HL-60/S4 (cell line): ENCODE measurements around the gene FNBP1.
"Not testable (repeated sequence)": the region's sequence is repeated elsewhere in the genome, so short reads cannot be mapped to it uniquely, and the experiment has no call there.

ENCODE experiments used
- in situ Hi-C: fragments of 300-500 bp; cut with MboI; formaldehyde crosslinking; loops from 2 replicates; pipeline ENCODE4 v1.14.3; 2022; ENCODE audit warnings: low sequenced_read_pairs

Gene FNBP1

DNA sequence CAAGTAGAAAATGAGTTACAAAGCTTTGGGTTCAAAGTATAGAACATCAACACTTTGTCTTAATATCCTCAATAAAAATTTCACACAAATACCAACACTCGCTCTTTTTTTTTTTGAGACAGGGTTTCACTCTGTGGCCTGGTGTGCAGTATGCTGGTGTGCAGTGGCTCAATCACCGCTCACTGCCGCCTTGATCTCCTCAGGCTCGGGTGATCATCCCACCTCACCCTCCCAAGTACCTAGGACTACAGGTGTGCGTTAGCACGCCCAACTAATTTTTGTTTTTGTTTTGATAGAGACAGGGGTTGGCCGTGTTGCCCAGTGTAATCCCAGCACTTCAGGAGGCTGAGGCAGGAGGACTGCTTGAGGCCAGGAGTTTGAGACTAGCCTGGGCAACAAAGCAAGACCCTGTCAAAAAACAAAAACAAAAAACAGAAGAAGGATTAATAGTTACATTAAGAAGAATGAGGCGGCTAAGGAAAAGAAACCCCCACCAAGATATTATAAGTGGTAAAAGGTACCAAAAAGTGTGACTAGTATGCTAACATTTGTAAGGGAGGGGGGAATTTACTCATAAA lies 20.3 kb downstream of the FNBP1 start:
- in situ Hi-C loops = no loop called here

DNA sequence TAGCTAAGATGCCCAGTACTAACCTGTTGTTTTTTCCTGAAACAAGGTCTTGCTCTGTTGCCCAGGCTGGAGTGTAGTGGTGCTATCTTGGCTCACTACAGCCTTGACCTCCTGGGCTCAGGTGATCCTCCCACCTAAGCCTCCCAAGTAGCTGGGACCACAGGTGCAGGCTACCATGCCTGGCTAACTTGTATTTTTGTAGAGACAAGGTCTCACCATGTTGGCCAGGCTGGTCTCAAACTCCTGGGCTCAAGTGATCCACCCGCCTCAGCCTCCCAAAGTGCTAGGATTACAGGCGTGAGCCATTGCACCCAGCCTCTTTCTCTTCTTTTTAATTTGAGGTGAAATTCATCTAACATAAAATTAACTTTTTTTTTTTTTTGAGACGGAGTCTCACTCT lies 21.1 kb downstream of the FNBP1 start:
- in situ Hi-C loops = not testable (repeated sequence)

DNA sequence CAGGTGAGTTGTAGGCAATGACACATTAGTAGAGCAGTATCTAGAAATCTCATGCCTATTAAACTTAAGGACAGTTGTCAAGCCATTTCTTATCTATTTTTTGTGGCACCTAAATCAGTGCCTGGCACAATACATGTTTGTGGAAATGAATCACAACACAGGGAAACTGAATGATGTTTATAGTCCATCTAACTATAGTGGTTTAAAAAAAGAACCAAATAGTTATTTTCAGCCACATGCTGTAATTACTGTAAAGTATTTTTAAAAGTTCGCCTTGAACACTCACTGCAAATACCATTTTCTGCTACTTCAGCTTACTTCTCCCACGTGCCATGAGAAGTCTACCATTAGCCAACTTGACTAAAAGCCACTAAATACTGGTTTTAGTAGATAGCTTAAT lies 21.9 kb downstream of the FNBP1 start:
- in situ Hi-C loops = no loop called here

DNA sequence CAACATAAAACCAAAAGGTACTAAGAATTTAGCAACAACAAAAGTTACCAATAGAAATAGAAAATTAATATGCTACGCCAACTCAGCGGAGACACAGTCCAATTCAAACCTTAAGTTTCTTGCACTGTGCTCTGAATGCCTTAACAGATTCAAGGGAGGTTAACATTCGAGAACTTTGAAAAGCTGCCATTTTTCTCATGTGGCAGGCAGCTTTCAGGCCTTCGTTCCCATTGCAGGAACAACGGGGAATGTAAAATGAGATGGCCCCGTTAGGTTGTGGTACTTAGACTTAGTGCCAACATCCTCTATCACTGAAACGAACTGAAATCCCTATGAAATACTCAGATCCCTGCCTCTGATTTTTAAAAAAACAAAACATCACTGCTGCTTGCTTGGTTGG lies 22.4 kb downstream of the FNBP1 start:
- in situ Hi-C loops = no loop called here

DNA sequence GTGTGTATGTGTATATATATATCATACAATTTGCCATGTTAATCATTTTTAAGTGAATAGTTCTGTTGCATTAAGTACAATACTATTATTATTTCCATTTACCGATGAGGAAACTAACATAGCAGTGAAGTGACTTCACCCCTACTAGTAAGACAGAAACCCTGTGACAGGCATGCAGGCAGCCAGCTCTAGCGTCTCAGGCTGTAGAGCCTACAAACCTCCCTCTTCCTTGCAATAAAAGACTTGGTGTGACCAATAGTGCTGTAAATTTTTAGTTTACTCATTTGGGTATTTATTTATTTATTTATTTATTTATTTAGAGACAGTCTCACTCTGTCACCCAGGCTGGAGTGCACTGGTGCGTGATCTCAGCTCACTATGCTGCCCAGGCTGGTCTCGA lies 24.7 kb downstream of the FNBP1 start:
- in situ Hi-C loops = no loop called here

DNA sequence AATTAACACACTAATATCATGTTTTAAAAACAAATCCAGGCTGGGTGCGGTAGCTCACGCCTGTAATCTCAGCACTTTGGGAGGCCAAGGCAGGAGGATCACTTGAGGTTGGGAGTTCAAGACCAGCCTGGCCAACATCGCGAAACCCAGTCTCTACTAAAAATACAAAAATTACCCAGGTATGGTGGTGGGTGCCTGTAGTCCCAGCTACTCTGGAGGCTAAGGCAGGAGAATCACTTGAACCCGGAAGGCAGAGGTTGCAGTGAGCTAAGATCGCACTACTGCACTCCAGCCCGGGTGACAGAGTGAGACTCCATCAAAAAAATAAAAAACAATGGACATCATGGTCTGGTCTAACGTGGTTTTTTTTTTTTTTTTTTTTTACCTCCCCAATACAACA lies 25.5 kb downstream of the FNBP1 start:
- in situ Hi-C loops = not testable (repeated sequence)

DNA sequence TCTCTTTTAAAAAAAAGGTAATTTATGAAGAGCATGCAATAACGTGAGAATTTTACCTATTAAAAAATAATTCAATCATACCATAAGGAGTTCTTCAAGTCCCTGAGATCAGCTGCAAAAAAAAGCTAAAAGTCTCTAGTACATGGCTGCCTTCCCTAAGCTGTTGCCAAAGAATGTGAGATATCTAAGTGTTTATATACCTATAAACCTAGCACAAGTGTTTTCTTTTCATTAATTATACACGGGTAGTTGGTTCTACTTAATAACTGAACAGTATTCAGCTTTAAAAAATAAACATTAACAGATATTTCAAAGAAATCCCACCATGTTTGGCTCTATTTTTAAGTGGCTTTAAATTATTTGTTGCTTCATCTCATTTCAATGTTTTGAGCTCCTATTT lies 25.9 kb downstream of the FNBP1 start:
- in situ Hi-C loops = no loop called here

DNA sequence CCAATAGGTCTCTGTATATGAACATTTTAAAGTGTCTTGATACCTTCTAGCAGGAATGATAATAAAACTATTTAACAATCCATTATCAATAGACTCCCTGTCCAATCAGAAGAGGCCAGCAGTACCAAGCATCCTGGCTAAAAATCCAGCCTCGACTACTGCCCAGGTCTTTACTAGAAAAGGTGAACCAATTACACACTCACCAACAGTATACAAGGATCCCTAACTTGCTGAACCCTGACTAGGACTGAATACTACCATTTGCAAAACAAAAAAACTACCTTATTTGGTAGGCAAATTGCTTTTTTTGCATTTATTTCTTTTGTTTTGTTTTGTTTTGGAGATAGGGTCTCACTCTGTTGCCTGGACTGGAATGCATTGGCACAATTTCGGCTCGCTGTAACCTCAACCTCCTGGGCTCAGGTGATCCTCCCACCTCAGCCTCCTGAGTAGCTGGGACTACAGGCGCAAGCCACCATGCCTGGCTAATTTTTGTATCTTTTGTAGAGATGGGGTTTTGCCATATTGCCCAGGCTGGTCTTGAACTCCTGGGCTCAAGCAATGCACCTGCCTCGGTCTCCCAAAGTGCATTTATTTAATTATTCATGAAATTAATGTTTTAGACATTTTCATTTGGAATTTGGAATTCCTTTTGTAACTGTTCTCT lies 27.5 kb downstream of the FNBP1 start:
- in situ Hi-C loops = no loop called here

DNA sequence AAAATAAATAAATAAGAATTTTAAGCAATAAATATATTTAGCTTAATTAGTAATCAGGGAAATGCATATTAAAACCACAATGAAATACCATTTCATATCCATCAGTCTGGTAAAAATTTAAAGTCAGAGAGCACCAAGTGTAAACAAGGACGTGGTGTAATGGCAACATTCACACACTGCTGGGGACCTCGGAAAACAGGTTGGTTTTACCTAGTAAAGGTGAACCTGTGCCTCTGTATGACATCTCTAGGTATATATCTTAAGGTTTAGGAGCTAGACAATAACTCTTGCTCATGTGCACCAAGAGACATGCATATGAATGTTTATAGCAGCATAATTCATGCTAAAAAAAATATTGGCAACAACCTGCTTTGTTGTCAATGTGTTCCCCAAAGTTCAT lies 29.7 kb downstream of the FNBP1 start:
- in situ Hi-C loops = no loop called here

DNA sequence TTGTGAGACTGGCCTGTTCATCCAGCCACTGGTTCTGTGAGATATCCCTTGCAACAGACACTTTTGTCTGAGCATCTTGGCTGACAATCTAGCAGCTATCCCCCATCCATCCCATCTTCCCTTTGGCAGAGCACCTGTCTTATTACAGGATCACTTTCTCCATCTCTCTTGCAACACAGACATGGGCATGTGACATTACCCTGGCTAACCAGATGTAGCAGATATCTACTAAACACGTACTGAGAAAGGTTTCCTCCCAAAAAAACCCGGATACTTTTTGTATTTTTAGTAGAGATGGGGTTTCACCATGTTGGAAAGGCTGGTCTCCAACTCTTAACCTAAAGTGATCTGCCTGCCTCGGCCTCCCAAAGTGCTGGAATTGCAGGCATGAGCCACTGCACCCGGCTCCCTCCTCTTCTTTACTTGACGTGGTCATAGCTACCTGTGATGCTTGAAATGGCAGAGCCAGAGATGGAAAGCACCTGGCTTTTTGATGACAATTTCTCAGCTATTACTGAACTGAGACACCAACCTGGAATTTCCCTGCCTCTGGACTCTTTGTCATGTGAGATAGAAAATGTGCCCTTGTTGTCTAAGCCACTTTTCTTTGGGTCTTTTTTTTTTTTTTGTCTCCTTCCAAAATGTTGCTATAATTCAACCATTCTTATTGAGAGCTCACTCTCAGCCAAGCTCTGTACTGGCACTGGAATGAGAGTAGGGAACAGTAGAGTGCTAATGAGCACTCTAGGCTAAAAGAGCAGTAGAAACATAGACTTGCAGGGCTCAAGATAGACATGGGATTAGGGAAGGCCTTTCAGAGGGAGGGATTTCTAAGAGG lies 32.6 kb downstream of the FNBP1 start:
- in situ Hi-C loops = no loop called here

DNA sequence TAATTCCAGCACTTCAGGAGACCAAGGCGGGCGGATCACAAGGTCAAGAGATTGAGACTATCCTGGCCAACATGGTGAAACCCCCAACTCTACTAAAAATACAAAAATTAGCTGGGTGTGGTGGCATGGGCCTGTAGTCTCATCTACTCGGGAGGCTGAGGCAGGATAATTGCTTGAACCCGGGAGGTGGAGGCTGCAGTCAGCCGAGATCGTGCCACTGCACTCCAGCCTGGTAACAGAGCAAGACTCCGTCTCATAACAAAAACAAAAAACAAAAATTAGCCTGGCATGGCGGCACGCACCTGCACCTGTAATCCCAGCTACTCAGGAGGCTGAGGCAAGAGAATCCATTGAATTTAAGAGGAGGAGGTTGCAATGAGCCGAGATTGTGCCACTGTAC lies 33.4 kb downstream of the FNBP1 start:
- in situ Hi-C loops = not testable (repeated sequence)

DNA sequence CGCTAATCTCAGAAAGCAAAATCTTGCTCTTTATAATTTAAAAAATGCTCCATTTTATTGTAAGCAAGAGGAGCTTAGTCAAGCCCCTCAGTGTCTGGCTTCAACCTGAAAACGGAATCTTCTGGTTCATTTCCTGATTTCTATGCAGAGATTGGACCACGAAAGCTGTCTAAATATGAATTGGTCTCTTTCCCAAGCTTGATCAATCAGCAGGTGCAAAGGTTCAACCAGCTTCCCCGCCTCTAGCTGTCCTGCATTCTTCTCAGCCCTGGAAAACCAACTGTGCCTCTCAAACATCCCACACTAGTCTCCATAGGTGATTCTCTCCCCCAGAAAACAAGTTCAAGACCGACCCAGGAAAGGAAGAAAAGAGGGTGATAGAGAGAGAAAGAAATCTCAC lies 34.5 kb downstream of the FNBP1 start:
- in situ Hi-C loops = no loop called here

DNA sequence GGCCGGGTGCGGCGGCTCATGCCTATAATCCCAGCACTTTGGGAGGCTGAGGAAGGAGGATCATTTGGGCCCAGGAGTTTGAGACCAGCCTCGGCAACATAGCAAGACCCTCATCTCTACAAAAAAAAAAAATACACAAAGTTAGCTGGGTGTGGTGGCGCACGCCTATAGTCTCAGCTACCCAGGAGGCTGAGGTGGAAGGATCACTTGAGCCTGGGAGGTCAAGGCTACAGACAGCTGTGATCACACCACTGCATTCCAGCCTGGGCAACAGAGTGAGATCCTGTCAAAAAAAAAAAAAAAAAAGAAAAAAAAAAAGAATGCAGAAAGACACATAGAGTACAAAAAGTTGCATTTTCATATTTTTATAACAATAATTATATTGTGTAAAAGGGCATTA lies 36.0 kb downstream of the FNBP1 start:
- in situ Hi-C loops = not testable (repeated sequence)

DNA sequence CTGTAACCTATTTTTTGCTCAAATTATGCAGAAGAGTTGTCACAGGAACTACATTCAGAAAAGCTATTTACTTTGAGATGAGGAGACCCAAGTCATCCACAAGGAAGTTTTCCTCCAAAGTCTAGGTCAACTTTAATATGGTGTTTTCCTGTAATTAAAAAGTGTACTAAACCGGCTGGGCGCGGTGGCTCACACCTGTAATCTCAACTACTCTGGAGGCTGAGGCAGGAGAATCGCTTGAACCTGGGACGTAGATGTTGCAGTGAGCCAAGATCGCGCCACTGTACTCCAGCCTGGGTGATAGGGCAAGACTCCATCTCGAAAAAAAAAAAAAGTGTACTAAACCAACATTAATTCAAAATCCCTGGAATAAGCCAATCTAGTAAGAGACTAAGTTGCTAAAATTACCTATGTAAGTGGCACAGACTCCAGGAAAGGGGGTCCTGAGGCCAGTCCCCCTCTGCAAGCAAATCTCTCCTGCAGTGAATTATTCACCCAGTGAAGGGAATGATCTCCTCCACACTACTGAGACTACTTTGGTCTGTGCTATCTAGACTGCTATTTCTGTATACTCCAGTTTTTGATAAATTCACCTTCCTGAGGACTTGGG lies 38.9 kb downstream of the FNBP1 start:
- in situ Hi-C loops = no loop called here

DNA sequence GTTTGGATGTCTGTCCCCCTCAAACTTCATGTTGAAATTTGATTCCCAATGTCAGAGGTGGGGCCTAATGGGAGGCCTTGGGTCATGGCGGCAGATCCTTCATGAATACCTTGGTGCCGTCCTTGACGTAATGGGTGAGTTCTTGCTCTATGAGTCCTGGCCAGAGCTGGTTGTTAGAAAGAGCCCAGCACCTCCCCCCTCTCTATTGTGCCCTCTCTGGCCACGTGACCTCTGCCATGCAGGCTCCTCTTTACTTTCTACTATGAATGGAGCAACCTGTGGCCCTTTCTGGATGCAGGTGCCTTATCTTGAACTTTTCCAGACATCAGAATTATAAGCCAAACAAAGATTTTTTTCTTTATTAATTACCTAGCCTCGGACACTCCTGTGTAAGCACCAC lies 40.7 kb downstream of the FNBP1 start:
- in situ Hi-C loops = no loop called here

DNA sequence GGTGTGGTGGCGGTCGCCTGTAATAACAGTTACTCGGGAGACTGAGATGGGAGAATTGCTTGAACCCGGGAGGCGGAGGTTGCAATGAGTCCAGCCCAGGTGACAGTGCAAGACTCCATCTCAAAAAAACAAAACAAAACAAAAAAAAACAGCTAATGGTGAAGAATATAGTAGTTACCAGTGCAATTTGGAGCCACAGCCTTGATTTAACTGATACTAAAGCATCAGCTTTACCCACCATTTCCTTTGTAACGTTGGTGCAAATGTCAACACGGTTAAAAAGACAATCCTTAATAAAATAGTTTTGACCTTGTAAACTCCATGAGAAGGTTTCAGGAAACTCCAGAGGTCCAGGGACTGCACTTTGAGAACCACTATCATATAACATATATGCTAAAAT lies 41.8 kb downstream of the FNBP1 start:
- in situ Hi-C loops = no loop called here

DNA sequence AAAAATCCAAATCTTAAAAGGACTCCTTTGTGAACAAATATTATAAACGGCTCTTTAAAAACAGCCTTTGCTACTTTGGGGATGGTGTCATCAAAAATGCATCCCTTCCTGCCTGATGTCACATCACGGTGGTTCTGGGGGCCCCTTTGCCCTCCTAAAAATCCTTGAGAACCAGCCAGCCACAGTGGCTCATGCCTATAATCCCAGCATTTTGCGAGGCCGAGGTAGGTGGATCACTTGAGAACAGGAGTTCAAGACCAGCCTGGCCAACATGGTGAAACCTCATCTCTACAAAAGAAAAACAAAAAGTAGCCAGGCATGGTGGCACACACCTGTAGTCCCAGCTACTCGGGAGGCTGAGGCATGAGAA lies 43.9 kb downstream of the FNBP1 start:
- in situ Hi-C loops = no loop called here

DNA sequence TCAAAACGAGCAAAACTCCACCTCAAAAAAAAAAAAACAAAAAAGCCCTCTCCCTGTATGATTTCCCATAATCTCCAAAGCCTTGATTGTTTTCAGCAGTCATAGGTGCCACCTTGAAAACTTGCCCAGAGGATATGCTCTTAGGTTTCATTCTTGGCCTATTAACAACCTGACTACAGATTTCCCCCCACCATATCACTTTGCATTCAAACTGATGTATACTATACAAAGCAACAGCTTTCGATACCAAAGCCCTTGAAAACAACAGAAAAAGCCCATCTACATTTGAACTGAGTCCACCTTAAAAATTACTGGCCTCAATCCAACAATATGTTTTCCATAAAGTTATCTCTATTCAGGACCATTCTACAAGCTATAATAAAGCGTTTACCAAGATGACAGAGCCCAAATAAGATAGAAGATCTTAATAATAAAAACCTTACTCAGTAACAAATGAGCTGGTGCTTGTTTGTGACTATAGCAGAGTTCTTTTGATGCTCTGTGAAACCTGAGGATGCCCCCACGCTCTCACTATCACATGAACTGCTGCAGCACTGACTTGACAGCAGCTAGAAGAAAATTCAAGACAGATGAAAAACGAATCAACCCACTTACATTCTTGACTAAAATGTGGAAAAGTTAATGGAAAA lies 44.4 kb downstream of the FNBP1 start:
- in situ Hi-C loops = no loop called here

DNA sequence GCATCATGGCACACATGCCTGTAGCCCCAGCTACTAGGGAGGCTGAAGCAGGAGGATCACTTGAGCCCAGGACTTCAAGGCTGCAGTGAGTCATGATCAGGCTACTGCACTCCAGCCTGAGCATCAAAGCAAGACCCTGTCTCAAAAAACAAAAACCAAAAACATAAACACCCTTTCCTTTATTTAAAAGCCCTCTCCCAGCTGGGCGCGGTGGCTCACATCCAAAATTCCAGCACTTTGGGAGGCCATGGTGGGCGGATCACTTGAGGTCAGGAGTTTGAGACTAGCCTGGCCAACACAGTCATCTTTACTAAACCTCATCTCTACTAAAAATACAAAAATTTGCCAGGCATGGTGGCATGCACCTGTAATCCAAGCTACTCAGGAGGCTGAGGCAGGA lies 45.3 kb downstream of the FNBP1 start:
- in situ Hi-C loops = not testable (repeated sequence)

DNA sequence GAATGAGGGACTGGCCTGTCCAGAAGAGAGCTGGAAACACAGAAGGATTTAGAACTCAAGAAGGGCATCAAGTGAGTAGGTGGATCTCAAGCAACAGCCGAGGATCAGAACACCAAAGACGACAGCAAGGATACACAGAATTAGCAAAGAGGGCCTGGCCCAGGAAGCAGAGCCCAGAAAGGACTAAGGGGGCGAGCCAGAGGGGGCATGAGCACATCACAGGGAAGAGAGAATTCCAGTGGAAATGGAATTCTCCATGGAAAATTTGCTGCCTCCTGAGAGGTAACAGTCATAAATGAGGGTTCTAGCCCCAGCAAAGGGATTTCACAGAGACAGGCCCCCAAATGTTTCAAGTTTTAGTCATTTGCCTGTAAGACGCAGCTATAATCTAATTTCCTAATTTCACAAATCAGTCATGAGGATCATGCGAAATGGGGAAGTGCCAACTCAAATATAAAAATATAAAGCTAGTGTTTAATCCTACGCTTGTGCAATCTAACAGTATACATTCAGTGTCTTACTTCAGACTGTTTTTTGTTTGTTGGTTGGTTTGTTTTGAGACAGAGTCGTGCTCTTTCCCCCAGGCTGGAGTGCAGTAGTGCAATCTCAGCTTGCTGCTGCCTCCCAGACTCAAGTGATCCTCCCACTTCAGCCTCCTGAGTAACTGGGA lies 46.7 kb downstream of the FNBP1 start:
- in situ Hi-C loops = no loop called here
